ENCODE measurements around the gene MIPOL1. TPM values are rescaled to one million over a fixed set of nuclear protein-coding genes. Genes with fewer than 3 reads are reported as not detected.

The MIPOL1 gene
- total and polyA plus RNA-seq, 2 of the 13 experiments (the other 11 are each of a cell fraction or from before 2014, with no cell fraction given): 8.6 to 34.2 TPM

DNA sequence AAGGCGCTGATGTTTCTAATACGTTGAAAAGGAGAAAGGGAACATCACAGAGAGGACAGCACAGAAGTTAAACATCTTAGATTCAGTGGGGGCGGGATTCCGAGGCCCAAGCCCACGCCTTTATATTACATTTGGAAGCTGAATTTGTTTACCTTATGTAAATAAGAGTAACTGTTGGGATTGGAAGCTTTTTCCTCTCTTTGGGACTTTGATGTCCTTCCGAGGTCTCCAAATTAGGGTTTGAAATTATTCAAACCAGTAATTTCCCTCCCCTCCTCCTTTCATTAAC, 390.9 kb downstream of the MIPOL1 start (continued):
- TF ChIP-seq SP4 (CRISPR knock-in tag; IDR thresholded peaks at IDR 0.05) (no peak), RBFOX2 (IDR thresholded peaks at IDR 0.05; ENCODE audit: low read depth, low read length) (no peak), RFX5 (IDR thresholded peaks at IDR 0.05; ENCODE audit: low read depth, low read length) (no peak), PLRG1 (conservative IDR thresholded peaks at IDR 0.05) (no peak), MIXL1 (CRISPR knock-in tag; IDR thresholded peaks at IDR 0.05) (0 out of 2 replicates have a peak, but pooled peaks have one; percentile 7), GTF2F1 (IDR thresholded peaks at IDR 0.05; ENCODE audit: low read length) (no peak), TARDBP (CRISPR knock-in tag; IDR thresholded peaks at IDR 0.05) (no peak), SIN3B (IDR thresholded peaks at IDR 0.05; ENCODE audit: low read length) (no peak), GATAD1 (CRISPR knock-in tag; IDR thresholded peaks at IDR 0.05) (no peak), ZNF607 (CRISPR knock-in tag; IDR thresholded peaks at IDR 0.05; ENCODE audit: borderline replicate concordance) (no peak), KLF9 (CRISPR knock-in tag; IDR thresholded peaks at IDR 0.05; ENCODE audit: low read depth) (no peak), HDAC2 (CRISPR knock-in tag; IDR thresholded peaks at IDR 0.05) (no peak), ZKSCAN5 (CRISPR knock-in tag; IDR thresholded peaks at IDR 0.05) (no peak), REPIN1 (CRISPR knock-in tag; IDR thresholded peaks at IDR 0.05; ENCODE audit: borderline replicate concordance, low read depth) (no peak), TGIF2 (CRISPR knock-in tag; IDR thresholded peaks at IDR 0.05) (no peak), ZNF749 (CRISPR knock-in tag; IDR thresholded peaks at IDR 0.05; ENCODE audit: borderline replicate concordance) (0 out of 2 replicates have a peak, but pooled peaks have one; percentile 11), RCOR2 (CRISPR knock-in tag; IDR thresholded peaks at IDR 0.05) (no peak), ZNF430 (CRISPR knock-in tag; IDR thresholded peaks at IDR 0.05) (no peak), SNAI1 (CRISPR knock-in tag; IDR thresholded peaks at IDR 0.05; ENCODE audit: borderline replicate concordance) (no peak), HMG20B (CRISPR knock-in tag; conservative IDR thresholded peaks at IDR 0.05) (no peak), ZKSCAN8 (CRISPR knock-in tag; IDR thresholded peaks at IDR 0.05; ENCODE audit: borderline replicate concordance) (no peak)
- TF ChIP-seq, protein P1, sequence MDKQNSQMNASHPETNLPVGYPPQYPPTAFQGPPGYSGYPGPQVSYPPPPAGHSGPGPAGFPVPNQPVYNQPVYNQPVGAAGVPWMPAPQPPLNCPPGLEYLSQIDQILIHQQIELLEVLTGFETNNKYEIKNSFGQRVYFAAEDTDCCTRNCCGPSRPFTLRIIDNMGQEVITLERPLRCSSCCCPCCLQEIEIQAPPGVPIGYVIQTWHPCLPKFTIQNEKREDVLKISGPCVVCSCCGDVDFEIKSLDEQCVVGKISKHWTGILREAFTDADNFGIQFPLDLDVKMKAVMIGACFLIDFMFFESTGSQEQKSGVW (CRISPR knock-in tag; IDR thresholded peaks at IDR 0.05; ENCODE audit: borderline replicate concordance): no peak
- TF ChIP-seq, protein P2, sequence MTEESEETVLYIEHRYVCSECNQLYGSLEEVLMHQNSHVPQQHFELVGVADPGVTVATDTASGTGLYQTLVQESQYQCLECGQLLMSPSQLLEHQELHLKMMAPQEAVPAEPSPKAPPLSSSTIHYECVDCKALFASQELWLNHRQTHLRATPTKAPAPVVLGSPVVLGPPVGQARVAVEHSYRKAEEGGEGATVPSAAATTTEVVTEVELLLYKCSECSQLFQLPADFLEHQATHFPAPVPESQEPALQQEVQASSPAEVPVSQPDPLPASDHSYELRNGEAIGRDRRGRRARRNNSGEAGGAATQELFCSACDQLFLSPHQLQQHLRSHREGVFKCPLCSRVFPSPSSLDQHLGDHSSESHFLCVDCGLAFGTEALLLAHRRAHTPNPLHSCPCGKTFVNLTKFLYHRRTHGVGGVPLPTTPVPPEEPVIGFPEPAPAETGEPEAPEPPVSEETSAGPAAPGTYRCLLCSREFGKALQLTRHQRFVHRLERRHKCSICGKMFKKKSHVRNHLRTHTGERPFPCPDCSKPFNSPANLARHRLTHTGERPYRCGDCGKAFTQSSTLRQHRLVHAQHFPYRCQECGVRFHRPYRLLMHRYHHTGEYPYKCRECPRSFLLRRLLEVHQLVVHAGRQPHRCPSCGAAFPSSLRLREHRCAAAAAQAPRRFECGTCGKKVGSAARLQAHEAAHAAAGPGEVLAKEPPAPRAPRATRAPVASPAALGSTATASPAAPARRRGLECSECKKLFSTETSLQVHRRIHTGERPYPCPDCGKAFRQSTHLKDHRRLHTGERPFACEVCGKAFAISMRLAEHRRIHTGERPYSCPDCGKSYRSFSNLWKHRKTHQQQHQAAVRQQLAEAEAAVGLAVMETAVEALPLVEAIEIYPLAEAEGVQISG (CRISPR knock-in tag; IDR thresholded peaks at IDR 0.05): no peak
- TF ChIP-seq, protein P3, sequence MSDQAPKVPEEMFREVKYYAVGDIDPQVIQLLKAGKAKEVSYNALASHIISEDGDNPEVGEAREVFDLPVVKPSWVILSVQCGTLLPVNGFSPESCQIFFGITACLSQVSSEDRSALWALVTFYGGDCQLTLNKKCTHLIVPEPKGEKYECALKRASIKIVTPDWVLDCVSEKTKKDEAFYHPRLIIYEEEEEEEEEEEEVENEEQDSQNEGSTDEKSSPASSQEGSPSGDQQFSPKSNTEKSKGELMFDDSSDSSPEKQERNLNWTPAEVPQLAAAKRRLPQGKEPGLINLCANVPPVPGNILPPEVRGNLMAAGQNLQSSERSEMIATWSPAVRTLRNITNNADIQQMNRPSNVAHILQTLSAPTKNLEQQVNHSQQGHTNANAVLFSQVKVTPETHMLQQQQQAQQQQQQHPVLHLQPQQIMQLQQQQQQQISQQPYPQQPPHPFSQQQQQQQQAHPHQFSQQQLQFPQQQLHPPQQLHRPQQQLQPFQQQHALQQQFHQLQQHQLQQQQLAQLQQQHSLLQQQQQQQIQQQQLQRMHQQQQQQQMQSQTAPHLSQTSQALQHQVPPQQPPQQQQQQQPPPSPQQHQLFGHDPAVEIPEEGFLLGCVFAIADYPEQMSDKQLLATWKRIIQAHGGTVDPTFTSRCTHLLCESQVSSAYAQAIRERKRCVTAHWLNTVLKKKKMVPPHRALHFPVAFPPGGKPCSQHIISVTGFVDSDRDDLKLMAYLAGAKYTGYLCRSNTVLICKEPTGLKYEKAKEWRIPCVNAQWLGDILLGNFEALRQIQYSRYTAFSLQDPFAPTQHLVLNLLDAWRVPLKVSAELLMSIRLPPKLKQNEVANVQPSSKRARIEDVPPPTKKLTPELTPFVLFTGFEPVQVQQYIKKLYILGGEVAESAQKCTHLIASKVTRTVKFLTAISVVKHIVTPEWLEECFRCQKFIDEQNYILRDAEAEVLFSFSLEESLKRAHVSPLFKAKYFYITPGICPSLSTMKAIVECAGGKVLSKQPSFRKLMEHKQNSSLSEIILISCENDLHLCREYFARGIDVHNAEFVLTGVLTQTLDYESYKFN (CRISPR knock-in tag; conservative IDR thresholded peaks at IDR 0.05): peak; percentile 12; the same call in 1 of the 2 replicates
- TF ChIP-seq, protein P4, sequence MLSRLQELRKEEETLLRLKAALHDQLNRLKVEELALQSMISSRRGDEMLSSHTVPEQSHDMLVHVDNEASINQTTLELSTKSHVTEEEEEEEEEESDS (CRISPR knock-in tag; IDR thresholded peaks at IDR 0.05; ENCODE audit: borderline replicate concordance): no peak; the same call in 1 of the 2 replicates
- TF ChIP-seq, protein P5, sequence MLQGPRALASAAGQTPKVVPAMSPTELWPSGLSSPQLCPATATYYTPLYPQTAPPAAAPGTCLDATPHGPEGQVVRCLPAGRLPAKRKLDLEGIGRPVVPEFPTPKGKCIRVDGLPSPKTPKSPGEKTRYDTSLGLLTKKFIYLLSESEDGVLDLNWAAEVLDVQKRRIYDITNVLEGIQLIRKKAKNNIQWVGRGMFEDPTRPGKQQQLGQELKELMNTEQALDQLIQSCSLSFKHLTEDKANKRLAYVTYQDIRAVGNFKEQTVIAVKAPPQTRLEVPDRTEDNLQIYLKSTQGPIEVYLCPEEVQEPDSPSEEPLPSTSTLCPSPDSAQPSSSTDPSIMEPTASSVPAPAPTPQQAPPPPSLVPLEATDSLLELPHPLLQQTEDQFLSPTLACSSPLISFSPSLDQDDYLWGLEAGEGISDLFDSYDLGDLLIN (CRISPR knock-in tag; IDR thresholded peaks at IDR 0.05; ENCODE audit: borderline replicate concordance): no peak
